ENCODE measurements around the gene TNFSF8.
A peak's percentile ranks its signal among the peaks of the same experiment; 100 is the strongest.

TNFSF8 gene

GRCh38 chr9:114908104-114908622 is 22.2 kb downstream of the TNFSF8 start:
- H3K4me3 ChIP-seq (ENCODE audit: low read length) = no peak overlapping the region
- no peak for TF ChIP-seq CTCF (conservative IDR thresholded peaks at IDR 0.05; ENCODE audit: low read depth, low read length)
- no peak for DNase-seq (ENCODE audit: low read depth)

GRCh38 chr9:114906922-114907571 is 23.3 kb downstream of the TNFSF8 start:
- DNase-seq (ENCODE audit: low read depth) = no peak
- peak; percentile 80 for TF ChIP-seq CTCF (conservative IDR thresholded peaks at IDR 0.05; ENCODE audit: low read depth, low read length)
- H3K4me3 ChIP-seq (ENCODE audit: low read length) = no peak overlapping the region

GRCh38 chr9:114905170-114905940 is 25.0 kb downstream of the TNFSF8 start:
- no peak for TF ChIP-seq CTCF (conservative IDR thresholded peaks at IDR 0.05; ENCODE audit: low read depth, low read length)
- no peak for DNase-seq (ENCODE audit: low read depth)
- no peak overlapping the region for H3K4me3 ChIP-seq (ENCODE audit: low read length)

- TF ChIP-seq CTCF (conservative IDR thresholded peaks at IDR 0.05; ENCODE audit: low read depth, low read length) = no peak
- H3K4me3 ChIP-seq (ENCODE audit: low read length) = no peak overlapping the region
- DNase-seq (ENCODE audit: low read depth) = no peak
Measured at GRCh38 chr9:114902786-114903524, 27.4 kb downstream of the TNFSF8 start.

GRCh38 chr9:114900942-114901802 is 29.2 kb downstream of the TNFSF8 start:
- DNase-seq (ENCODE audit: low read depth) = no peak
- H3K4me3 ChIP-seq (ENCODE audit: low read length) = no peak overlapping the region
- TF ChIP-seq CTCF (conservative IDR thresholded peaks at IDR 0.05; ENCODE audit: low read depth, low read length) = no peak

GRCh38 chr9:114899995-114900394 is 30.4 kb downstream of the TNFSF8 start:
- TF ChIP-seq CTCF (conservative IDR thresholded peaks at IDR 0.05; ENCODE audit: low read depth, low read length) = no peak
- no peak overlapping the region for H3K4me3 ChIP-seq (ENCODE audit: low read length)
- DNase-seq (ENCODE audit: low read depth) = no peak
